IMR-90 (cell line): ENCODE results near the gene TRAK2.

ENCODE experiments used
- CEBPB ChIP-seq: IDR thresholded peaks from 2 replicates; pipeline ENCODE4 v1.6.1; 2012; ENCODE audit warnings: low read depth, low read length, improper control_type of control experiment
- CTCF ChIP-seq: conservative IDR thresholded peaks from 2 replicates; pipeline ENCODE4 v1.5.1; 2012; ENCODE audit warnings: mild to moderate bottlenecking, low read depth, low read length, improper control_type of control experiment
- ELK1 ChIP-seq: fragments of 150-350 bp; IDR thresholded peaks from 2 replicates; pipeline ENCODE4 v1.6.1; 2016; ENCODE audit warnings: low read depth, mild to moderate bottlenecking, low read length, moderate library complexity, borderline replicate concordance
- FOS ChIP-seq: fragments of 150-350 bp; IDR thresholded peaks from 2 replicates; pipeline ENCODE4 v1.6.1; 2016; ENCODE audit warnings: low read depth, low read length
- MAFK ChIP-seq: IDR thresholded peaks from 2 replicates; pipeline ENCODE4 v1.6.1; 2012; ENCODE audit warnings: low read depth, low read length, improper control_type of control experiment
- MAZ ChIP-seq: IDR thresholded peaks from 2 replicates; pipeline ENCODE4 v1.6.1; 2012; ENCODE audit warnings: low read depth, mild to moderate bottlenecking, low read length, improper control_type of control experiment, moderate library complexity, borderline replicate concordance
- NFE2L2 ChIP-seq: fragments of 150-350 bp; IDR thresholded peaks from 2 replicates; pipeline ENCODE4 v1.6.1; 2016; ENCODE audit warnings: low read depth, mild to moderate bottlenecking, low read length
- POLR2A ChIP-seq: IDR thresholded peaks from 2 replicates; pipeline ENCODE4 v1.6.1; 2012; ENCODE audit warnings: mild to moderate bottlenecking, low read depth, low read length
- RAD21 ChIP-seq: IDR thresholded peaks from 2 replicates; pipeline ENCODE4 v1.6.1; 2012; ENCODE audit warnings: low read length, improper control_type of control experiment
- RCOR1 ChIP-seq: IDR thresholded peaks from 2 replicates; pipeline ENCODE4 v1.6.1; 2012; ENCODE audit warnings: mild to moderate bottlenecking, low read length, improper control_type of control experiment; ENCODE audit not compliant: insufficient replicate concordance
- RFX5 ChIP-seq: IDR thresholded peaks from 2 replicates; pipeline ENCODE4 v1.8.0; 2012; ENCODE audit warnings: low read depth, mild to moderate bottlenecking, low read length, moderate library complexity
- USF2 ChIP-seq: fragments of 150-350 bp; IDR thresholded peaks from 2 replicates; pipeline ENCODE4 v1.6.1; 2017; ENCODE audit warnings: mild to moderate bottlenecking, antibody characterized with exemption, low read length, low read depth

- no peak for TF ChIP-seq CTCF
- no peak for TF ChIP-seq RCOR1
- no peak for TF ChIP-seq POLR2A
- TF ChIP-seq CEBPB = no peak
- no peak for TF ChIP-seq FOS
- TF ChIP-seq RAD21 = no peak
- no peak for TF ChIP-seq ELK1
- no peak for TF ChIP-seq USF2
- no peak for TF ChIP-seq NFE2L2
- no peak for TF ChIP-seq MAFK
- no peak for TF ChIP-seq MAZ
- no peak for TF ChIP-seq RFX5
These were observed 68.1 kb downstream of the TRAK2 start for GRCh38 chr2:201383136-201383535.
